ENCODE results near the gene LDB3. TPM values are rescaled to one million over a fixed set of nuclear protein-coding genes. Genes with fewer than 3 reads are reported as not detected.

LDB3 gene
- polyA plus RNA-seq, 10 donors: 305 to 981 (median 737) TPM

DNA sequence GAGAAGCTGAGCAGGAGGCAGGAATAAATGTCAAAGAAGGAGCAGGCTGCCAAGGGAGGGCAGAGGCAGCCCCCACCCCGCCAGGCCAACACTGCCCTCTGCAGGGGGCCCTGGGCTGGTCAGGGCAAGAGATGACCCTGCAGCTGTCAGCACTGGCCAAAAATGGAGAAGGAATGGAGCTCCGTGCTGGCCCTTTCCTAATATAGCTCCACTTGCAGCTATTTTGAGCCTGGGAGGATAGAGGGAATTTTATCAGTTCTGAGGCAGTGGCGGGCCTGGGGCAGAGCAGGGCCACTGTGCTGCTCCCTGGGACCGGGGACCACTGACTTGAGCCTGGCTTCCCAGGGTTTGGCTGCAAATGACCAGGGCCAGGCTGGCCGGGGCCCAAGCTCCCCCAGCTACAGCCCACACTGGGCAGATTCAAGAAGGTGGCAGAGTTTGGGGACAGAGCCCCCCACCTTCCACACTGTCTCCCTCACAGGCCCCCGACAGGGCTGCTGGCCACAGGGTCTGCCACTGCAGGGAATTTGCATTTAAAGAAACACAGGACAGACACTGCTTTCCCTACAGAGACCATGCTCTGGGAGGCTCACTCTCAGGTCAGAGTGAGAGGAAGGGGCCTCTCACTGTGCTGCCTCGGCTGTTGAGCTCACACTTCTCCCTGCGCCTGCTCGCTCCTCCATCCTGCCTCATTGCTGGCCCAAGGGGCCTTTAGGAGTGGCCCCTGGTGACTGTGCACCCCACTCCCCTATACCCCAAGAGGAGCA lies 16.2 kb downstream of the LDB3 start:
- DNase-seq: peak in 2 of 3 donors; percentile 64 to 67

DNA sequence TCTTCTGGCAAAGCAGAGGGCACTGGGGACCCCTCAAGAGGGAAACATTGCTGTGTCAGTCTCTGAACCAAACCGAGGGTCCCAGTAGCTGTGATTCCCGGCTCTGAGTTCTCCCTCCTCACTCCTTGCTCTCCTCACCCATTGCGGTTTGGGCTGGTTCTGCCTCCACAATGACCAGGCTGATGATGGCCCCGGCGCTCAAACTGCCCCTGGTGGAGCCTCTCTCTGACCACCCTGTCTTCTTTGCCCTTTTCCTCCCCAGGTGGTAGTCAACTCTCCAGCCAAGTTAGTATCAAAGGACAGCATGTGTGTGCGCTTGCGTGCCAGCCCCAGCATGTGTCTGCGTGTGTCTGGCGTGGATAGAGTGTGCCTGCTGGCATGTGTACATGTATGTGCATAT lies 17.1 kb downstream of the LDB3 start:
- no peak for DNase-seq

DNA sequence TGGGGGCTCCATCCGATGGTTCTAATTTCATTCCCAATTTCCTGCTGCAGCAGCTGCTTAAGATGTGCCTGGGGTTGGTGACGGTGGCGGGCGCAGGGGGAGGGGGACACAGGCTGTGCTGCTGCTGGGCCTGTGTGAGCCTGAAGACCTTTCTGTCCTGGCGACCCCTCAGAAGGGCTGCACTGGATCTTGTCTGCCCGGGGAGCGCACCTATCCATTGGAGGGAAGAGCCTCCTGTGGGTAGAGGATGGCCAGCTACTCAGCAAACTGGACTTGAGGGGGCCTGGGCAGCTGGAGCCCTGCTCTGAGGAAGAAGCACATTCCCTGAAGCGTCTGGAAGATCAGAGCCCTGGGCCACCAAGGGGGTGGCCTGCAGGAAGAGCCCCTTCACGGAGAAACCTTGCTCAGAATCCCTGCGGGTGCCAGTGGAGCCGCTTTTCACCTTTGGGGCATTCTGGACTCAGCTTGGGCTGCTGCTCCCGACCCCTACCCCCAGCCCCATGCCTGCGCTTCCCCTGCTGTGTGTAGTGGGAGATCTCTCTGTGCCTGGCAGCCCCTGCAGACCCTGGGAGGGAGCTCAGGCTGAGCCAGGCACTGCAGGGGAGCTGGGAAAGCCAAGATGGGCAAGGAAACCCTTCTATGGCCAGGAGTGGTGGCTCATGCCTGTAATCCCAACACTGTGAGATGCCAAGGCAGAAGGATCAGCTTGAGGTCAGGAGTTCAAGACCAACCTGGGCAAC lies 17.8 kb downstream of the LDB3 start:
- DNase-seq: no peak

DNA sequence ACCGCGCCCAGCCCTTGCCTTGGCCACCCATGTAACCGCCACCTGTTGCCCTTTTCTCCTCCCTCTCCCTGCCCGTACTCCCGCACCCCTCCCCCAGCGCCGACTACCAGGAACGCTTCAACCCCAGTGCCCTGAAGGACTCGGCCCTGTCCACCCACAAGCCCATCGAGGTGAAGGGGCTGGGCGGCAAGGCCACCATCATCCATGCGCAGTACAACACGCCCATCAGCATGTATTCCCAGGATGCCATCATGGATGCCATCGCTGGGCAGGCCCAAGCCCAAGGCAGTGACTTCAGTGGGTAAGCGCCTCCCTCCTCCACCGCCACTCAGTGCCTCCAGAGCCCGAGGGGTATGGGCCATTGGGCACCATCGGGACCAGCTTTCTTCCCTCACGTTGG lies 18.7 kb downstream of the LDB3 start:
- DNase-seq: no peak

DNA sequence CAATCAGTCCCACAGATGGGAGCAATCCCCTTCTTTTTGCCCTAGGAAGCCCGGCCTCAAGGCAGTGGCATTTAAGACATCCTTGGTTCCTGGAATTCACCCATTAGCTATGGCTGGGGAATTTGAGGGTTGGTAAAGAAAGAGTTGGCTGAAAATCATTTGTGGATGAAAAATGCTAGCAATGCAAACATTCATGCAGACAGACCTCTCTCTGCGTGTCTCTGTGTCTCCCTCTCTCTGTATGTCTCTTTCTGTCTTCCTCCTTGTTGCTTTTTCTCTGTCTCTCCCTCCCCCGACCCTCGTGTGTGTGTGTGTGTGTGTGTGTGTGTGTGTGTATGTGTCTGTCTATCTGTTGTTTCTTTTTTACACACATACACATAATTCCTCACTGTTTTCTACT lies 19.4 kb downstream of the LDB3 start:
- no peak for DNase-seq

DNA sequence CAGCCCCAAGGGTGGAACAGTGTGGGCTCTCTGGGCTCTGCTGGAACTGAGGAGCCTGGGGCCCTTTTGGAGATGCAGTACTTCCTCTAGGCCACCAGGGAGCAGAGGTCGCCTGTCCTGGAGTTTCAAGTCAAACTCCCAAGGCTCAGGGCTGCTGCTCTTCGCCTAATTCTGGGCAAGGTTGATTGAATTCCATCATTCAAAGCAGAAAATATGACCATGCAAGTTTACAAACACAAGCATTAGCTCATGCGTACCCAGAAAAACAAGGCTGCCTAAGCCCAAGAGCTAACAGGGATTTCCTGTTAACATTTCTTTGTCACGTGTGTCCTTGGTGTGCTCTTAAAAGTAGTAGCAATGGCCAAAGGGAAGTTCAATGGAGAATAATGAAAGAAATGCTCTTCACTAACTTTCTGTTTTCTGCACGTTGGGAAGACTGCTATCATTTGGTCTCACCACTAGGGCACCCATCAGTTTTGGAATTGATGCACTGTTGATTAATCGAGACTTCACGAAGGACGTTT lies 20.1 kb downstream of the LDB3 start:
- DNase-seq: peak in 2 of 3 donors; percentile 62 to 79

DNA sequence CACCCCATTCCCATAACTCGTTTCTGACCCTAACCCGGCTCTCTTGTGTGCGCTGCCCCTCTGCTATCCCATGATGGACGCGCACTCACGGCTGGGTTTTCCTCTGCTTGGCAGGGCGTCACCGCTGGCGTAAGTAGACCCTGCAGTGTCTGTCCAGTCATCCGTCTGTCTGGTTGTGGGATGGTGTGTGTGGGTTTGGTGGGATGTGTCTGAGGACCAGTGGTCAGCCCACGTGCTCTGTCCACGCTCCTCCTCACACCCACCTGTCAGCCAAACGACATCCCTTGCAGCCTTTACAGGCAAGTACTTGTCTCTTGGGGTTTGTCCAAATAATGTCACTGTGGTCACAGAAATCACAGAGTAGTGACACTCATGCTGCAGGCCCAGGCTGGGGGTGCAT lies 20.8 kb downstream of the LDB3 start:
- DNase-seq: no peak

DNA sequence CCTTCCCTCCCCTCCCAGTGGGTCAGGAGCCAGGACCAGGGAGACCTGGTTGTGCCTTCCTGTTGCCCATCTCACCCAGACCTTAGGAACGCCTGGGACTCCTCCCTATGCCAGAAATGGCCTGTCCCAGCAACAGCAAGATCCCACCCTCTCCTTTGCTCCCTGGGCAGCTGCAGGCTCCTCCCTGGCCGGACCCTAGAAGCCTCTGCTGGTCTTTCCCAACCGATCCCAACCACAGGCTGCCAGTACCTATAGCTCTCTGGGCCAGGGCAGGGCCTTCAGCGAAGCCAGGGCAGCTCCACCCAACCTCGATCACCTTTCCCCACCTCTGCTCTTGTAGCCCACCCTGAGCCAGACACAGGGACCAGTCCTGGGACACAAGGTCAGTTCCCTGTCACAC lies 21.9 kb downstream of the LDB3 start:
- no peak for DNase-seq

DNA sequence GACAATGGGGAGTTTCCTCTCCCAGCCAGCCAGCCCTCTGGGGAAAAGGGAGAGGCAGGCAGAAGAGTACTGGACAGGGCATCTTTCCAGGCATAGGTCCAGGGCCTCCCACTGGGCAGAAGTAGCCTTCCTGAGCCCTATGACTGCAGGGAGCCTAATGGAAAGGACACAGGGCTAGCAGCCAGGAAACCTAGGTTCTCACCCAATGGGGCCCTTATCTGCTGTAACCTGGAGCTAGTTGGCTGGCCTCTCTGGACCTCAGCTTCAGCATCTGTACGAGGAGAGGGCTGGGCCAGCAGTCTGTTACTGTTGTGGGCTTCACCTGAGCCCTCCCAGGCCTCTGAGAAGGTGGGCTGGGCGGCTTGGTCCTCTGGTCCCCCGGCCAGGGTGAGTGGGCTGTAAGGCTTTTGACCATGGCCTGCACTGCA lies 22.4 kb downstream of the LDB3 start:
- DNase-seq: no peak

DNA sequence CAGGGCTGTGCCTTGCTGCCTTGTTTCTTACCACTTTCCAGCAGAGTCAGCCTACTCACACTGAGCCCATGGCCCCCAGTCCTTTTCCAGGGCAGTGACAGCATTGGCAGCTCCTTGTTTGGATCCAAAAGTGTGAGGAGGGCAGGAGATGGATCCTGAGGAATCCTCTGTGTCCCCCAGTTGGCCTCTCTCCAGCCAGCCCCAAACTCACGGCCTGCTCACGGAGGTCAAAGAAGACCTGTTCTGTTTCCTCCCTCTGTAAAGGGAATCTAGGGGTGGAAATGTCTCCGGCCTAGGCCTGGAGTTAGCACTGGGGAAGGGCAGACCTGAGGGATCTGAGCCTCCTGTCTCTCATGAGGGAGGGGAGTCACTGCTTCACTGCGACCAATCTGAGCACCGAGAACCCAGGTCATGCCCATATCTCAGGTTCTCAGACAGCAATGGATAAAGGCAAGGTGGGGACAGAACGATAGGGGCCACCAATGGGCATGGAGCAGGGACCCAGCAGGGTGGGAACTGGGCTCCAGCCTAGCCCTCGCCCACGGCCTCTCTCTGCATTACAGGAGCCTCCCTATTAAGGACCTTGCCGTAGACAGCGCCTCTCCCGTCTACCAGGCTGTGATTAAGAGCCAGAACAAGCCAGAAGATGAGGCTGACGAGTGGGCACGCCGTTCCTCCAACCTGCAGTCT lies 23.2 kb downstream of the LDB3 start:
- DNase-seq: no peak

DNA sequence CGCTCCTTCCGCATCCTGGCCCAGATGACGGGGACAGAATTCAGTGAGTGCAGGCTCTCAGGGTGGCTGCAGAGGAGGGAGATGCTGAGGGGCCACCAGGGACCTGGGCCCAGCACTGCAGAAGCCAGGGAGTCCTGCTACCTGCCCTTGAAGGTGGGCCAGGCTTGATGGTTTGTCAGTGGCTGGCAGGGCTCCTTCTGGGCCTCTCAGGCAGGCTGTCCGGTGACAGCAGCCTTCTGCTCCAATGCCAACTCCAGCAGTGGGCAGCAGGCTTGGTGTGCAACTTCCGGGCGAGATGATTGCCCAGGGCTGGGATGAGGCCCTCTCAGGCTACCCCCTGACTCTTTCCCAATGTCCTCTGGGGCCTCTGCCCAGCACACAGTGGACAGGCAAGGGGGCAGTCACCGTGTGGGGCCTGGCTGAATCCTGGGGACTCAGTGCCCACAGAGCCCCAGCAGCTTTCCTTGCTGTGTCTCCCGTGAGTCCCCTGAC lies 23.8 kb downstream of the LDB3 start:
- DNase-seq: no peak

DNA sequence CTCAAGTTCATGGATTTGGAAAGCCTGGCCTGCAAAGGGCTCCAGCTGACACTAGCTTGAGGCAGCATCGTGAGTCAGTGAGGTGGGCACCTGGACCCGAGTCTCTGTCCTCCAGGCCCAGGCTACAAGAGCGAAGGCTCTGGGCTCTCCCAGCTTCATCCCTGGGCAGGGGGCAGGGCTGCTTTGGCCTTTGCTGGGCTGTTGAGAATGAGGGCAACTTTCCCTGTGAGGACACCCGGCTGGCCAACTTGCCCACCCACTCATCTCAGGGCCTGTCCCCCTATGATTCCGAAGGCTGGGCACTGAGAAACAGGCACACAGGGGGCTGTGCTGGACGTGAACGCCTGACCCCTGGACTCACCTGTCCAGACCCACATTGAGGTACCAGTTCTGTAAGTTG lies 24.4 kb downstream of the LDB3 start:
- DNase-seq: no peak

DNA sequence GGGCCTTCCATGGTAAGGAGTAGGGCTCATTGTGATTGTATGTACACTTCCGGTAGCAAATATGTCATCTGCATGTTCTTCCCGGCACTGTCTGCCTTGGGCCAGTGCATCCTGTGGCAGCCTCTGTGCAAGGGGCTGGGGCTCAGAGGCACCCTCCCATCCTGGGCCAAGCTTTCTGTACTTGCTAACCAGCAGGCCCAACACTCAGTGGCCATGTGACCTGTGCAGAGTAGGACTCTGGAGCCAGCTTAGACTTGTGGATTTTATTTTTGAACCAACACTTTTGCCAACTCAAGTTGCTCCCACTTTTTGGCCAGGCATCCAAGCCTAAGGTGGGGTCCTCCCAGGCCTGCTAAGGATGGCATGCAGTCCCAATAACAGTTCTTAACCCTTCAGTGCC lies 25.0 kb downstream of the LDB3 start:
- DNase-seq: no peak

DNA sequence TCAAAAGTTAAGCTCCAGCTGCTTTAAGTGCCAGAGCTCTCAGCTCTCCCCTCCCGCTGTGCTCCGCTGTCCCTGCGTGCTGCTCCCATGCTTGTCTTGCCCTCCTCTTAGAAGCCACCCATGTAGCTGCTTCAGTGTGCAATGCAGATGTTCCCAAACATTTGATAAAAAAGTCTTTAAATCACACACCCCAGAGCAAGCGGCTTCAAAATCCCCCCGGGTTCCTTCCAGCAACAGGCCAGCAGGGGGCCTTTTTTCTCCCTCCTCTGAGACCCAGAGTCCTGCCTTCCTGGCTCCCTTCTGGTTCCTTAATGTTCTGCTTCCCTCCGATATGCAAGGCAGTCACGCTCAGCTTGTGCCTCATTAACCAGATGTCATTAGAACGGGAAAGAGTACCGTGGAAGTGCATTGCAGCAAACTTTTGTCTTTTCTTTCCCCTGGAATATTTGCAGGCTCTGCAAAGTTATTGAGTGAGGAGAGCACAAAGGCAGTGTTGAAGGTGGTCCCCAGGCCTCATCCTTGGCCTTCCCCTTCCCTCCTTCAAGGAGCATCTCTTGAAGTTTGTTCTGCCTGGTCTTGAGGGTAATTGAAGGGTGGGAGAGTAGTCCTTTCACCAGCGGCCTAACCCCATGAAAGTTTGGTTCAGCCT lies 25.5 kb downstream of the LDB3 start:
- DNase-seq: peak in 1 of 3 donors; percentile 82

DNA sequence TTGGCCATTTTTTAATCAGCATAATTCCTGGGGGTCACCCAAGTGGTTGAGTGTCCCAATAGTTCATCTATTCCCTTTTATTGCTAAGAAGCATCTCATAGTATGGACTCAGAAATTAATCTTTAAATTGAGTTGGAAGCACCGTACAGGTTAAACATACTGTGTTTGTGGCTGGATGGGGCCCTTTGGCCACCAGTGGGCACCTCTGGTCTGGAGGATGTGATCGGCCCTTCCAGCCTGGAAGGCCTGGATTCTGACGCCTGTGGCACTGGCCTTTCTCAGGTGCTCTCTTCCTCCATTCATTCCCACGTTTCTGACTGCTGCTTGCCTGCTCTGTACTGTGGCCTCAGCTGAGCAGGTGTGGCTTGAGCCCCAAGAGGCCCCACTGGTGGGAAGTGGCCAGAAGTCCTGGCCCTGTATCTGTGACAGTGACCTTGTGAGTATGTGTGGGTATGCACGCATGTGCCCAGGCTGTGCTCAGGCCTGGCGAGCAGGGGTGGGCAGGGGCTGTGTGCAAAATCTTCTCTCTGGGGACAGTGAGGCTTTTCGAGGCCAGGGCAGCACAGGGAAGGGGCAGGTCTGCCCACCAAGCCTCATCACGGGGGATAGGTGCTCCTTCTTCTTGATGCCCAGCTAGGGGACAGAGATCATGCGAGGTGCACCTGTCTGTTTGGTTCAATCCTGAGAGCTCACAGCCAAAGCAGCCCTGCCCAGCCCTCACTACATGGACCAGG lies 30.1 kb downstream of the LDB3 start:
- DNase-seq: no peak

DNA sequence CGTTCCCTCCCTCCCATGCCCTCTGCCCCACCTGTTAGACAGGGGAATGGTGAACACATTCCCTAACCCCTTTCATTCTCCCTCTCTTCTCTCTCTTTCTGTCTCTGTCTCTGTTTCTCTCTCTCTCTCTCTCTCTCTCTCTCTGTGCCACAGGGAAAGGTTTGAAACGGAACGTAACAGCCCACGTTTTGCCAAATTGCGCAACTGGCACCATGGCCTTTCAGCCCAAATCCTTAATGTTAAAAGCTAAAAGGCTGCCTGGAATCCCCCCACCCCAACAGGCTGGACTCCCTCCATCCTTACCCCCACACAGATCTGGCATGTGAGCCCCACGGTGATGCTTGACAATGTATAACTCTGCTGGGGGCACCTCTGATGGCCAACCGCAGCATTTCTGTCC lies 30.8 kb downstream of the LDB3 start:
- DNase-seq: no peak

DNA sequence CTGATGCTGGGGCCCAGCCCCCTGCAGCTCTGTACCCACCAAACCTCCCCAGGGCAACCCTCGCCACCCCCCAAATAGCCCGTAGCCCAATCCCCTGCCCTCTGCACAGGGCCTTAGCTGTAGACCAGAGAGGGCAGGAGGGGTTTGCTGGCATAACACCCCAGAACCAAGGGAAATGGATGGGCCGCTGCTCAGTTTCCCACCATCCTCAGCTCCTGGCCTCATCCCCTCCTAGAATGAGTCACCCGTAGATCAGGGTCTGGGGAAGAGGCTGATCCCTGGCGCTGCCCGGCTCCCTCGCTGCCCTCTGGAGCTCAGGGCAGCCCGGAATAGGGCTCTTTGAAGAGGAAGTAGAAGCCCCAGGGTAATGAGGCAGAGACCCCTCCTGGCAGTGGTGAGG lies 31.2 kb downstream of the LDB3 start:
- DNase-seq: no peak

DNA sequence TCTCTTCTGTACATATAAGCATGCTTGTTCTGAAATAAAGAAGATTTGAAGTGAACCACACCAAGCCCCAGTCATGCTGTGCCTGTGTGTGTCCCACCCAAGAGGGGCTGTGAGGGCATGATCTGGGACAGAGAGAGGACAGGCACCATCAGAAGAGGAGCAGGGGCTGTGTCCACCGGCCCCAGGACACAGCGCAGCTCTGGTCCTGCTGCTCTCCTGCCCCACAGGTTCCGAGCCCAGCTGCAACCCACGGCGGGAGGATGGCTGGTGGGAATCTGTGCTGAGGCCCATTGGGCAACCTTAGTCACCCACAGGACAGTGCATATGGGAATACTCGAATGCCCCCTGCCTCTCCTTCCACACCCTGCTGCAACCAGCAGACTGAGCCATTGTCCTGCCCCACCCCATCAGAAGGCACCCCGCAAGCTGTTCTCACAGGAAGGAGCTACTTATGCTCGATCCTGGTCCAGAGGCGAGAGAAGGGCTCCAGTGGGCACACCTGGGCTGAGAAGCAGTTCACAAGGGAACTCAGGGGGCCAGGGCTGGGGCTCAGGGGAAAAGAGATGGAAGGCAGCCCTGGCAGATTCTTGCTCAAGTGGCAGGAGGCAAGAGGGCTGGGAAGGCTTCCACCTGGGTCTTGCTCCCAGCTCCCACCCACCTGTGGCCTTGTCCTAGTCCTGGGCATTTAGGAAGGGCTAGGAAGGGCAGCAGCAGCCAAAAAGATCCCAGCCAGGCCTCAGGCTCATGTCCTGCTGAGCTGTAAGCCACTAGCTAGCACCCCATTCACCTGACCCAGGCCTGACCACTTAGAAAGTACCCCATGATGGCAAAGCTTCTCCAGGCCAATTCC lies 31.9 kb downstream of the LDB3 start:
- no peak for DNase-seq

DNA sequence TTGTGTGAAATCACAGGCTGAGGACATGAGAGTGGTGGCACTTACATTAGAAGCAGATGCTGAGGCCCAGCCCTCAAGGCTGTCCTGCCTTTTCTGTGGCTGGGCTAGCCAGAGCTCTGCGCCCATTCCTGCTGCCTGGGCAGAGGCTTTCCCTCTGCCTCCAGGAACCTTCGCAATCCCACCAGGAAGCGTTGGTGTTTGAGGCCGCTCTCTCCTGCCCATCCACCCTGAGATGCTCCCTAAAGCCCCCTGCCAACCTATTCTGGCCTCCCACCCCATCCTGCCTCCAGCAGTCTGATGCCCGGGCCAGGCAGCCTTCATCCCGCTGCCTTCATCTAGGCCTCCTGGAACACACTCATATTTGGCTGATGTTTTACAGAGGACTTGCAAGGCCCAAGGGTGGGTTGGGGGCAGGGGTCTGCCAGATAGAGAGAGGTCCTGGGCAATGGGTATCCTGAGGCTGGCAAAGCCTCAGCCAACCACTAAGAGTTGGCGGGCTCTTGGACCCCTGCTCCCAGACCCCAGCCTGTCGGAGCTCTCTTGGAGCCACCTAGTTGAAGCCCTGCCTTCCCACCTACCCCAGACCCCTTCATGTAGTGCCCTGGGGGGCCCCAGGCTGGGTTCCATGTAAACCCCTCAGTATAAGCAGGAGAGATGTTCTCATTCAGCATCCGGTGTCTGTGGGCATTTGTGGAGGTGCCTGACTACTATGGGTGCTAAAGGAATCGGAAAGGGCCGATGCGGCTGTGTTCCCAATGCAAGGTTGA lies 32.7 kb downstream of the LDB3 start:
- DNase-seq: no peak

Data from muscle of back (tissue), 11 donors.